Measurements from ENCODE around the gene NPAT. TPM values are rescaled to one million over a fixed set of nuclear protein-coding genes. Genes with fewer than 3 reads are reported as not detected.

NPAT gene
- total RNA-seq, 1 experiment from 2014 or later: 18.6 TPM

- CTCF ChIA-PET: no interaction called here
- POLR2A ChIA-PET (ENCODE audit: unreplicated experiment): no interaction called here
- H4K20me1 ChIP-seq (ENCODE audit: insufficient read depth): no peaks in the 10 kb centered on the region; the same call in 1 of the 2 replicates
- no peak for DNase-seq
- no peak overlapping the region for H3K4me2 ChIP-seq
- no peak overlapping the region for H3K4me3 ChIP-seq
- no peaks in the 10 kb centered on the region for H3F3A ChIP-seq (ENCODE audit: insufficient read depth, low read depth)
- H3K27me3 ChIP-seq (ENCODE audit: insufficient read depth, low read depth): no peaks in the 10 kb centered on the region
- intact Hi-C loops (cut with micrococcal nuclease; ENCODE audit: unreplicated experiment): no loop called here
- no TSS peak for BruUV-seq (replicated peaks)
- no peak overlapping the region for H3K27ac ChIP-seq
- no peaks in the 10 kb centered on the region for H3K79me2 ChIP-seq (ENCODE audit: low read depth)
- TF ChIP-seq EZH2 (IDR thresholded peaks at IDR 0.05; ENCODE audit: low read depth): no peak
- no peak for TF ChIP-seq CTCF (conservative IDR thresholded peaks at IDR 0.05)
- H3K4me1 ChIP-seq (replicated peaks; ENCODE audit: insufficient read depth): no peaks in the 10 kb centered on the region
- H3K36me3 ChIP-seq (ENCODE audit: low read depth): peaks cover 16% of the 10 kb centered on the region; the same call in 1 of the 2 replicates
- no peak overlapping the region for H2AFZ ChIP-seq
- H3K9me2 ChIP-seq (ENCODE audit: insufficient read depth): no peaks in the 10 kb centered on the region
- H3K9me3 ChIP-seq (ENCODE audit: insufficient read depth, low read depth): no peaks in the 10 kb centered on the region
Measured at GRCh38 chr11:108160970-108161566, 61.4 kb downstream of the NPAT start.

GRCh38 chr11:108154591-108154990 is 67.8 kb downstream of the NPAT start:
- BruUV-seq (replicated peaks): no TSS peak
- Histone ChIP-seq H4K20me1 (ENCODE audit: insufficient read depth) (no peaks in the 10 kb centered on the region; the same call in 1 of the 2 replicates), H3K9me2 (ENCODE audit: insufficient read depth) (no peaks in the 10 kb centered on the region), H3K27ac (no peak overlapping the region), H3K4me2 (no peak overlapping the region), H3K9me3 (ENCODE audit: insufficient read depth, low read depth) (no peaks in the 10 kb centered on the region), H3K4me3 (no peak overlapping the region), H3K36me3 (ENCODE audit: low read depth) (peaks cover 21% of the 10 kb centered on the region; the same call in 1 of the 2 replicates), H3K4me1 (replicated peaks; ENCODE audit: insufficient read depth) (no peaks in the 10 kb centered on the region), H3F3A (ENCODE audit: insufficient read depth, low read depth) (no peaks in the 10 kb centered on the region), H3K79me2 (ENCODE audit: low read depth) (no peaks in the 10 kb centered on the region), H2AFZ (no peak overlapping the region), H3K27me3 (ENCODE audit: insufficient read depth, low read depth) (no peaks in the 10 kb centered on the region)
- CTCF ChIA-PET: interaction anchor here (0.6 kb wide), 1 partner anchor 580 kb away, joined by 3 read pairs; no protein-coding TSS in a partner anchor
- peak in 1 of 2 experiments; percentile 26 for DNase-seq
- intact Hi-C loops (cut with micrococcal nuclease; ENCODE audit: unreplicated experiment): no loop called here
- POLR2A ChIA-PET (ENCODE audit: unreplicated experiment): no interaction called here
- TF ChIP-seq EZH2 (IDR thresholded peaks at IDR 0.05; ENCODE audit: low read depth): no peak
- TF ChIP-seq CTCF (conservative IDR thresholded peaks at IDR 0.05): no peak

- H3F3A ChIP-seq (ENCODE audit: insufficient read depth, low read depth): no peaks in the 10 kb centered on the region
- H2AFZ ChIP-seq: no peak overlapping the region
- no peak overlapping the region for H3K4me2 ChIP-seq
- no peak for DNase-seq
- no peak overlapping the region for H3K27ac ChIP-seq
- intact Hi-C loops (cut with micrococcal nuclease; ENCODE audit: unreplicated experiment): no loop called here
- H4K20me1 ChIP-seq (ENCODE audit: insufficient read depth): no peaks in the 10 kb centered on the region
- peaks cover 30% of the 10 kb centered on the region for H3K36me3 ChIP-seq (ENCODE audit: low read depth)
- CTCF ChIA-PET: no interaction called here
- no peaks in the 10 kb centered on the region for H3K4me1 ChIP-seq (replicated peaks; ENCODE audit: insufficient read depth)
- POLR2A ChIA-PET (ENCODE audit: unreplicated experiment): no interaction called here
- H3K9me2 ChIP-seq (ENCODE audit: insufficient read depth): no peaks in the 10 kb centered on the region
- no peaks in the 10 kb centered on the region for H3K9me3 ChIP-seq (ENCODE audit: insufficient read depth, low read depth)
- no TSS peak for BruUV-seq (replicated peaks)
- no peak for TF ChIP-seq CTCF (conservative IDR thresholded peaks at IDR 0.05)
- no peak for TF ChIP-seq EZH2 (IDR thresholded peaks at IDR 0.05; ENCODE audit: low read depth)
- H3K79me2 ChIP-seq (ENCODE audit: low read depth): no peaks in the 10 kb centered on the region
- no peak overlapping the region for H3K4me3 ChIP-seq
- H3K27me3 ChIP-seq (ENCODE audit: insufficient read depth, low read depth): no peaks in the 10 kb centered on the region
Measured at GRCh38 chr11:108148556-108148955, 73.9 kb downstream of the NPAT start.
